ENCODE measurements around the gene PRCC. TPM values are rescaled to one million over a fixed set of nuclear protein-coding genes. Genes with fewer than 3 reads are reported as not detected.
"Not testable (repeated sequence)": the region's sequence is repeated elsewhere in the genome, so short reads cannot be mapped to it uniquely, and the experiment has no call there.

Gene PRCC
- total RNA-seq, 1 donor from 2014 or later = 19.3 TPM

DNA sequence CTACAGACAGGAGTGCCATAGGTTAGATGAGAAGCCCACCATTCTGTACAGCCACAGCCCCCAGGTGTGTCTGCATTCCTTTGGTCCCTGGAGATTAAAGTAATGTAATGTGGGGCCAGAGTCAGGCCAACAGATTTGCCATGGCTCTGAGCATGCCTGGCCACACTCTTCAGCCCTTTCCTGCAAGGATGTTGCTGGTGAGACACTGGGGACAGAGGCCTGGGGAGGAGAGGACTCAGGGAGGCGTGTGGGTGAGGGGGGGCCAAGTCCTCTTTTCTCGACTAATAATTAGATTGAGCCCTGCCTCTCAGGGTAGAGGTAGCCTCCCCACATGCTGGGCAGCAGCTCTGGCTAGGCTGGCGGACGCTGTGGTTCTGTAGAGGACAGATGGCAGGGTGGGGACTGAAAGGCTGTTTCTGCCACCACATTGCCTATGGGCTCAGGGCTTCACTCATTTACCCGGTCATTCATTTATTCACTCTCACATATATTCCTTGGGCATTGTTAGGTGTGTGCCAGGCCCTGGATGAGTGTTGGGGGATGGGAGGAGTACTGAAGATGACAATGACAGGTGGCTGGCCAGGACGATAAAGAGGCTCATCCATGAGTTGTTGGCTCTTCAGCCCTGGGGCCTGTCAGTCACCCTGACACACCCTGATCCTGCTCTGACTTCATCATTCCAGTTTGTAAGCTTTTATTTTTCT is 7.1 kb upstream of the PRCC start:
- ATAC-seq (no peak), DNase-seq (ENCODE audit: low spot score) (no peak)

- DNase-seq (ENCODE audit: low spot score) = no peak
Measured at GRCh38 chr1:156760796-156761104, 6.6 kb upstream of the PRCC start.

GRCh38 chr1:156765136-156765535 is 2.2 kb upstream of the PRCC start:
- ATAC-seq; DNase-seq (ENCODE audit: low spot score): not testable (repeated sequence)

More at GRCh38 chr1:156760796-156761104, 6.6 kb upstream of the PRCC start:
- ATAC-seq = no peak

- ATAC-seq (no peak), DNase-seq (ENCODE audit: low spot score) (no peak)
Measured at GRCh38 chr1:156765666-156766065, 1.7 kb upstream of the PRCC start.

- DNase-seq (ENCODE audit: low spot score) (no peak), ATAC-seq (peak; percentile 13)
Measured at GRCh38 chr1:156766298-156767100, 836 bp upstream of the PRCC start.

DNA sequence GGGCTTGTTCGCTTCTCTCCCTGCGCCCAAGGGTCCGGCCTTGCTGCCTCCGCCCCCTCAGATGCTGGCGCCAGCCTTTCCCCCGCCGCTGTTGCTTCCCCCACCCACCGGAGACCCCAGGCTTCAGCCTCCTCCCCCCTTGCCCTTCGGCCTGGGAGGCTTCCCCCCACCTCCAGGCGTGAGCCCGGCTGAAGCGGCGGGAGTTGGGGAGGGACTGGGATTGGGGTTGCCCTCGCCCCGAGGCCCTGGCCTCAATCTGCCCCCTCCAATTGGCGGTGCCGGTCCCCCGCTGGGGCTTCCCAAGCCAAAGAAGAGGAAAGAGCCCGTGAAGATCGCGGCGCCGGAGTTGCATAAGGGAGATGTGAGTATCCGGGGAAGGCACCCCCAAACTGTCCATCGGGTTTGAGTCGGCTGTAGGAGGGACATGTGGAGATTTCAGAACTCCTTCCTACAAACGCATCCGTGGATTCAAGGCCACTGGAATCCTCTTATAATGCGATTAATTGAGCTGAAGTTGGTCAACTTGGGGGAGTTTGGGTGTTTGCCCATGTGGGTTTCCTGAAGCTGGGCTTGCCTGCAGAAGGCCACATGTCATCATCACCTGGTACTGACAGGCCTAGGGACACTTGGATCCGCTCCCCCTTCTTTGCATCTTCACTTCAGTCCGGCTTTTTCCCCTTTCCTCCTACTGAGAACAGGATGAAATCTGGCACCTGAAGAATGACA is 707 bp downstream of the PRCC start:
- peak; percentile 7 for ATAC-seq
- DNase-seq (ENCODE audit: low spot score) = peak; percentile 53

DNA sequence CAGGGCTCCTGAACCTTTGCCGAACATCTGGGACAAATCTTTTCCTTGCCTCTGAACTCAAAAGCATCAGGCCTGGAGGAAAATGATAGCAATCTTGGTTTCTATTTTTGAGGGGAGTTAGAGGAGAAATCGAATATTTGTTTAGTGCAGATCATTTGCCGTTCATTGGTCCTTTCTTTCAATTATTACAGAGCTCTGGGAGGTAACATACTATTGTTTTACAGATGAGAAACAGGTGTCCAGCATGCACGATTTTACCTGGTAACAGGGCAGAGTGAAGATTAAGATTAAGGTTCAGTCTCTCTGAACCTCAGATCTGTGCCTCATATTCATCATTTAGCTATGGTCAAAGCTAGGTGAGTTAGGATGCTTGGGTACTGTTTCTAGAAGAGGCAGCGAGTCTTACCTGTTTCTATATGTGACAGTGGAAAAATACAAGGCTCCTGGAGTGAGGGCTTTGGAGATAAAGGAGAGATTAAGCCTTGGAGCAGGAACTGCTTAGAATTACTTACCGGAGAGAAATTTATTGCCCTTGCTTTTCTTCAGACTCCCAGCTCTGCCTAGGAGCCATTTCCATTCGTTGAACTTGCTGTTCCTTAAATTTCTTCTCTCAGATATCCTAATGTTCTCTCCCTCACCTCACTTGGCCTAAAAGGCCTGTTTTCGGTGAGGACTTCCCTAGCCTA is 1.4 kb downstream of the PRCC start:
- ATAC-seq = no peak

DNA sequence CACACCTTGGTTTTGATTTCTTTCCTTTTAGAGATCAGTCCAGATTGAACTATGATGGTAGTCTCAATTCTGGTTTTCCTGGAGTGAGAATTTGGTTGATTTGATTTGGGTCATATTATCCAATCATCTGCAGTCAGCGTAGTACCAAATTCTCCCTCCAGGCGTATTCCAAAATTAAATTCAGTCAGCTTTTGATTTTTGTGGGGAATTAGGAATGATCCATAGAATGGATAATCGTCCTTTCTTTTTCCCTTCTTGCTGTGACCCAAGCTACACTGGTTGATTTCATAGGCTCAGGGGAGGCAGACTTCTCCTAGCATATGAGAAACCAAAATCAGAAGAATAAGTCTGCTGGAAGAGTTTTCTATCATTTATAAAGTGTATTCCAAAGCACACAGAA is 4.9 kb downstream of the PRCC start:
- no peak for DNase-seq (ENCODE audit: low spot score)

More for the DNA sequence above, 1.4 kb downstream of the PRCC start:
- no peak for DNase-seq (ENCODE audit: low spot score)

GRCh38 chr1:156772728-156773497 is 5.6 kb downstream of the PRCC start:
- peak; percentile 45 for ATAC-seq
- DNase-seq (ENCODE audit: low spot score) = no peak

More for the DNA sequence above, 4.9 kb downstream of the PRCC start:
- ATAC-seq = no peak

DNA sequence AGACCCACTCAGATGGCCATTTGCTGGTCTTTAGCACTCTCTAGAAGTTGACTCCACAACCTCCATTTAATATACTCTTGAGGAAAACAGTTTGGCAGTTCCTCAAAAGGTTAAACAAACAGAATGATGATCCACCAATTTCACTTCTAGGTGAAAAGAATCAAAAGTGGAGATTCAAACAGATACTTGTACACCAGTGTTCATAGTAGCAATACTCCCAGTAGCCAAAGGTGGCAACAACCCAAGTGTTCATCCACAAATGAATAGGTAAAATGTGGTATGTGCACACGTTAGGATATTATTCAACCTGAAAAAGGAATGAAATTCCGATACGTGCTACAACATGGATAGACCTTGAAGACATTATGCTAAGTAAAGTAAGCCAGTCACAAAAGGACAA is 6.3 kb downstream of the PRCC start:
- DNase-seq (ENCODE audit: low spot score) (no peak), ATAC-seq (no peak)

DNA sequence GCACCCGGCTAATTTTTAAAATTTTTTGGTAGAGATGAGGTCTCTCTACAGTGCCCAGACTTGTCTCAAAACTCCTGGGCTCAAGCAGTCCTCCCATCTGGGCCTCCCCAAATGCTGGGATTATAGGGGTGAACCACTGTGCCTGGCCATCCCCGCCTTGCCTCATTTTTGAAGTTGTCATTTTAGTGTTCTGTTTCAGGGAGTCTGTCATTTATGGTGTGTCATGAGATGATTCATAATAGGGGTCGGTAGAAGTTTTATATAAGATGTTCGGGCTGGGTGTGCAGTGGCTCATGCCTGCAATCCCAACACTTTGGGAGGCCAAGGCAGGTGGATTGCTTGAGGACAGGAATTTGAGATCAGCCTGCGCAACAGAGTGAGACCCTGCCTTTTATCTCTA is 8.5 kb downstream of the PRCC start:
- DNase-seq (ENCODE audit: low spot score) (no peak), ATAC-seq (no peak)

DNA sequence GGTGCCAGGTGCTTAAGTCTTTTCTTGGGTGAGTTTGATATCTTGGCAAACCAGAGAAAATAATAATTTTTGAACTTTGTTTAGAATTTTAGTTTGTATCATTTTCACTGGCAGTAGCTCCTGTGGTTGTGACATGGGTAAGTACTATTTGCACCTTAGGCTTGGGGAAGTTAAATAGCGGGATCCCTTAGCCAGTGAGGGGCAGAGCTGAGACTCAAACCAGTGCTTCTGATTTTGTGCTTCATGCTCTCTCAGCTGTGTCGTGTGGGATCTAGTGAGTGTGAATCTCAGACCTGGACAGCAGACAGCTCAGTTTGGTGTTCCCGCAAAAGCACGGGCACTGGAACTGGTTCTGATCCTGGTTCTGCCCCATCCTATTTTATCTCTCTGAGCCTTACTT is 9.6 kb downstream of the PRCC start:
- no peak for DNase-seq (ENCODE audit: low spot score)
- ATAC-seq = no peak

DNA sequence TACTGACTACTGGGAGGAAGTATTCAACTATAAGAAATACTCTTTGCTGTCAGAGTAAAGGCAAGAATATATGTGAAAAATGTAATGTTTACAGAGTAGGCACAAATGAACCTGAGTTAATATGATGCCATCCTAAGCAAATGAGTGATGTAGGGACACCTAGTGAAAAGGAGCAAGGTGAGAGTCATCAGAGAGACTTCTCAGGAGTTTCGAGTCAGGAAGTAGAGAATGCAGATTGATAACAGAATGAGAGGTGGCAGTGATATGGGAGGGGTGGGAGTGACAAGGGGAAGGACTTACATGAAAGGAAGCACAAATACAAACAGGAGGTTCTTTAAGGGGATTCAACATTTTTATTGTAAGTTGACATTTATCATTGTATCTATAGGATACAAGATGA is 10.2 kb downstream of the PRCC start:
- ATAC-seq = no peak
- no peak for DNase-seq (ENCODE audit: low spot score)

- ATAC-seq (peak; percentile 27), DNase-seq (ENCODE audit: low spot score) (no peak)
Measured at GRCh38 chr1:156781585-156782186, 14.4 kb downstream of the PRCC start.

- peak; percentile 23 for ATAC-seq
Measured at GRCh38 chr1:156785458-156785857, 18.1 kb downstream of the PRCC start.

DNA sequence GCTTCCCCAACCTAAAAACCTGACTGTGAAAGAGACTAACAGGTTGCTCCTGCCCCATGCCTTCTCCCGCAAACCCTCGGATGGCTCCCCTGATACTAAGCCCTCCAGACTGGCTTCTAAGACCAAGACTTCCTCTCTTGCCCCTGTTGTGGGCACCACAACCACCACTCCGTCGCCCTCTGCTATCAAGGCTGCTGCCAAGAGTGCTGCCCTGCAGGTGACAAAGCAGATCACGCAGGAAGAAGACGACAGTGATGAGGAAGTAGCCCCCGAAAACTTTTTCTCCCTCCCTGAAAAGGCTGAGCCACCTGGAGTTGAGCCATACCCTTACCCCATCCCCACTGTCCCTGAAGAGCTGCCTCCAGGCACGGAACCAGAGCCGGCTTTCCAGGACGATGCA is 19.3 kb downstream of the PRCC start:
- no peak for ATAC-seq
- no peak for DNase-seq (ENCODE audit: low spot score)

More at GRCh38 chr1:156785458-156785857, 18.1 kb downstream of the PRCC start:
- no peak for DNase-seq (ENCODE audit: low spot score)

GRCh38 chr1:156788136-156788535 is 20.8 kb downstream of the PRCC start:
- no peak for ATAC-seq

DNA sequence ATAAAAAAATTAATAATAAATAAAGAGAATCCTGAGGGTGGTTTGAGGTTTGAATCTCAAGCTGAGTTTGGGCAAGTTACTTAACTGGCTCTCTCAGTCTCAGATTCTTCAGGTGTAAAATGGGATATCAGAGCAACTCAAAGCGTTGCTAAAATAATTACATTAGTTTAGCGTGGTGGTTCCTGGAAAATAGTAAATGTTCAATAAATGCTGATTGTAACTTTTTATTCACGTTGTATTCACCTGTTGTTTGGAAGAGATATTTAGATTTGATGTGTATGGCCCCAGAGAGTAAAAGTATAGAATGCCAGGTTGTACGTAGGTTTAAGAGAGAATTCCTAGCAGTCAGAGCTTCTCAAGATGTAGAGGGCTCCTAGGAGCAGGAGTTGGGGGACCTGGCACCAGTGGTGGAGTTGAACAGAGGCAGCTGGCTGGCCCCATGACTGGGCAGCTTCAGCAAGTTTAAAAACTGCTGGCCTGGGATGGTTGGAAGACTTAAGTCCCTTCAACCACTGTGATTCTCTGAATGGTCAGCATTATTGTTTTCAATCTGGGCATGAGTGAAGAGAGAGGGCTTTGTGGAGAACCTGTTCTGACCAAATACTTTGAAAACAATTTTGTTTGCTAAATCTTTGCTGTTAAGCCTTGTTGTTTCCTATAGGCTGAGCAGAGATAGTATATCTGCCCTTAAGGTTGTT is 22.4 kb downstream of the PRCC start:
- DNase-seq (ENCODE audit: low spot score) (no peak), ATAC-seq (no peak)

More at GRCh38 chr1:156788136-156788535, 20.8 kb downstream of the PRCC start:
- DNase-seq (ENCODE audit: low spot score) = no peak
